K562 (cell line): Measurements from ENCODE around the gene HSD11B1. TPM values are rescaled to one million over a fixed set of nuclear protein-coding genes. Genes with fewer than 3 reads are reported as not detected.

Experiments used
- ASH1L ChIP-seq: fragments of 450-650 bp; IDR thresholded peaks from 2 replicates; pipeline ENCODE4 v1.6.1; 2018; ENCODE audit warnings: borderline replicate concordance, mild to moderate bottlenecking, low read depth; ENCODE audit not compliant: partially characterized antibody
- C11orf30 ChIP-seq: fragments of 450-650 bp; IDR thresholded peaks from 2 replicates; pipeline ENCODE4 v1.6.1; 2016; ENCODE audit warnings: low read depth, mild to moderate bottlenecking
- CTBP1 ChIP-seq: fragments of 450-650 bp; IDR thresholded peaks from 2 replicates; pipeline ENCODE4 v1.6.1; 2016; ENCODE audit warnings: borderline replicate concordance
- ESRRA ChIP-seq: fragments of 450-650 bp; IDR thresholded peaks from 2 replicates; pipeline ENCODE4 v1.6.1; 2014; ENCODE audit warnings: low read depth, mild to moderate bottlenecking, moderate library complexity, borderline replicate concordance
- ILK ChIP-seq: fragments of 450-650 bp; IDR thresholded peaks from 2 replicates; pipeline ENCODE4 v1.6.1; 2016; ENCODE audit warnings: missing genetic modification characterization, low read depth, mild to moderate bottlenecking, missing compliant biosample characterization, moderate library complexity, borderline replicate concordance
- KLF10 ChIP-seq: fragments of 250-450 bp; sonication (Bioruptor Pico); IDR thresholded peaks from 2 replicates; pipeline ENCODE4 v1.6.1; 2021; ENCODE audit warnings: matching md5 sums
- NFYB ChIP-seq: IDR thresholded peaks from 2 replicates; pipeline ENCODE4 v1.6.1; 2011; ENCODE audit warnings: mild to moderate bottlenecking, moderate library complexity; ENCODE audit not compliant: insufficient read length; ENCODE audit errors: extremely low read depth
- PATZ1 ChIP-seq: fragments of 250-450 bp; sonication (Bioruptor Pico); IDR thresholded peaks from 2 replicates; pipeline ENCODE4 v1.5.0; 2020; ENCODE audit warnings: mild to moderate bottlenecking, borderline replicate concordance
- RBM15 ChIP-seq: fragments of 200-400 bp; formaldehyde crosslinking; IDR thresholded peaks from 2 replicates; pipeline ENCODE4 v1.6.1; 2018; ENCODE audit warnings: mild to moderate bottlenecking, low read length, moderate library complexity; ENCODE audit not compliant: insufficient read depth
- SFPQ ChIP-seq: fragments of 200-400 bp; formaldehyde crosslinking; IDR thresholded peaks from 2 replicates; pipeline ENCODE4 v1.6.1; 2017; ENCODE audit warnings: mild to moderate bottlenecking, low read depth, low read length, moderate library complexity
- ZNF431 ChIP-seq: sonication (generic); formaldehyde crosslinking; IDR thresholded peaks from 2 replicates; pipeline ENCODE4 v1.8.0; 2022; ENCODE audit warnings: mild to moderate bottlenecking, missing genetic modification reagents
- ZNF764 ChIP-seq: fragments of 250-450 bp; sonication (Bioruptor Pico); IDR thresholded peaks from 2 replicates; pipeline ENCODE4 v1.4.0; 2020; ENCODE audit warnings: low read depth, mild to moderate bottlenecking, moderate library complexity
- polyA plus RNA-seq, 8 experiments: library from polyadenylated mRNA; depleted of rRNA in 4 of 8; stranded (reverse) in 5 of 8; unstranded in 3 of 8; fragments of >200 nt; fragmentation: Nextera tagmentation in 2 of 8; fragmentation: Illumina TruSeq in 1 of 8; extraction: Ambion mirVana in 2 of 8; extraction: Trizol in 1 of 8; gene quantifications; 2 replicates each; pipeline versions ENCODE4 v1.2.1 to v1.2.3, GENCODE V29; 2011 to 2014; ENCODE audit warnings: inconsistent platforms in 1 of 8, missing spikeins in 1 of 8
- total RNA-seq, 7 experiments: library from RNA; depleted of rRNA in 6 of 7; stranded (reverse); fragments of >200 nt in 6 of 7; fragmentation: Illumina TruSeq in 2 of 7; extraction: Trizol in 2 of 7; gene quantifications; 2 replicates each; pipeline versions ENCODE4 v1.2.1 to v1.2.3, GENCODE V29; 2011 to 2021; ENCODE audit warnings: low replicate concordance in 1 of 7
- TF ChIP-seq, protein P1 (sequence below): fragments of 150-350 bp; IDR thresholded peaks from 2 replicates; pipeline ENCODE4 v1.6.1; 2014; ENCODE audit warnings: low read depth, mild to moderate bottlenecking, low read length, borderline replicate concordance

Gene HSD11B1
- total and polyA plus RNA-seq, 9 of the 15 experiments (the other 6 are each of a cell fraction or from before 2014, with no cell fraction given), result 0.04 to 0.16 TPM; not detected in 7

GRCh38 chr1:209747580-209748262, 43.1 kb downstream of the HSD11B1 start (continued):
- no peak for TF ChIP-seq ILK (tag)
- TF ChIP-seq ZNF431 (CRISPR knock-in tag), result no peak
- TF ChIP-seq RBM15, result no peak
- no peak for TF ChIP-seq C11orf30
- TF ChIP-seq, protein P1, sequence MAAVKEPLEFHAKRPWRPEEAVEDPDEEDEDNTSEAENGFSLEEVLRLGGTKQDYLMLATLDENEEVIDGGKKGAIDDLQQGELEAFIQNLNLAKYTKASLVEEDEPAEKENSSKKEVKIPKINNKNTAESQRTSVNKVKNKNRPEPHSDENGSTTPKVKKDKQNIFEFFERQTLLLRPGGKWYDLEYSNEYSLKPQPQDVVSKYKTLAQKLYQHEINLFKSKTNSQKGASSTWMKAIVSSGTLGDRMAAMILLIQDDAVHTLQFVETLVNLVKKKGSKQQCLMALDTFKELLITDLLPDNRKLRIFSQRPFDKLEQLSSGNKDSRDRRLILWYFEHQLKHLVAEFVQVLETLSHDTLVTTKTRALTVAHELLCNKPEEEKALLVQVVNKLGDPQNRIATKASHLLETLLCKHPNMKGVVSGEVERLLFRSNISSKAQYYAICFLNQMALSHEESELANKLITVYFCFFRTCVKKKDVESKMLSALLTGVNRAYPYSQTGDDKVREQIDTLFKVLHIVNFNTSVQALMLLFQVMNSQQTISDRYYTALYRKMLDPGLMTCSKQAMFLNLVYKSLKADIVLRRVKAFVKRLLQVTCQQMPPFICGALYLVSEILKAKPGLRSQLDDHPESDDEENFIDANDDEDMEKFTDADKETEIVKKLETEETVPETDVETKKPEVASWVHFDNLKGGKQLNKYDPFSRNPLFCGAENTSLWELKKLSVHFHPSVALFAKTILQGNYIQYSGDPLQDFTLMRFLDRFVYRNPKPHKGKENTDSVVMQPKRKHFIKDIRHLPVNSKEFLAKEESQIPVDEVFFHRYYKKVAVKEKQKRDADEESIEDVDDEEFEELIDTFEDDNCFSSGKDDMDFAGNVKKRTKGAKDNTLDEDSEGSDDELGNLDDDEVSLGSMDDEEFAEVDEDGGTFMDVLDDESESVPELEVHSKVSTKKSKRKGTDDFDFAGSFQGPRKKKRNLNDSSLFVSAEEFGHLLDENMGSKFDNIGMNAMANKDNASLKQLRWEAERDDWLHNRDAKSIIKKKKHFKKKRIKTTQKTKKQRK, result no peak
- no peak for TF ChIP-seq ZNF764
- no peak for TF ChIP-seq PATZ1 (CRISPR knock-in tag)
- no peak for TF ChIP-seq SFPQ
- TF ChIP-seq ASH1L, result no peak
- TF ChIP-seq KLF10 (CRISPR knock-in tag), result no peak
- TF ChIP-seq CTBP1, result peak; percentile 98
- peak; percentile 66; the same call in 1 of the 2 replicates for TF ChIP-seq ESRRA
- no peak for TF ChIP-seq NFYB
